HepG2 (cell line): ENCODE results near the gene GATB.

Experiments used
- CTCF ChIP-seq: sonication (generic); formaldehyde crosslinking; IDR thresholded peaks from 2 replicates; pipeline ENCODE4 v1.5.0; 2020; ENCODE audit warnings: mild to moderate bottlenecking, missing genetic modification reagents, moderate library complexity
- EZH2 ChIP-seq: conservative IDR thresholded peaks from 2 replicates; pipeline ENCODE4 v1.6.1; 2012; ENCODE audit warnings: mild to moderate bottlenecking, low read depth, low read length, moderate library complexity
- HMG20B ChIP-seq: conservative IDR thresholded peaks from 2 replicates; pipeline ENCODE4 v1.6.1; 2016; ENCODE audit warnings: missing genetic modification reagents, missing compliant biosample characterization
- HOXA7 ChIP-seq: sonication (generic); formaldehyde crosslinking; IDR thresholded peaks from 2 replicates; pipeline ENCODE4 v1.8.1; 2022; ENCODE audit warnings: mild to moderate bottlenecking, missing genetic modification reagents, moderate library complexity
- RFX5 ChIP-seq: IDR thresholded peaks from 2 replicates; pipeline ENCODE4 v1.6.1; 2011; ENCODE audit warnings: low read depth, low read length, improper control_type of control experiment
- THAP7 ChIP-seq: sonication (generic); formaldehyde crosslinking; IDR thresholded peaks from 2 replicates; pipeline ENCODE4 v1.8.1; 2023; ENCODE audit warnings: mild to moderate bottlenecking, missing genetic modification reagents
- YY1 ChIP-seq: IDR thresholded peaks from 2 replicates; pipeline ENCODE4 v1.6.1; 2011; ENCODE audit warnings: low read length, low read depth, moderate library complexity, mild to moderate bottlenecking; ENCODE audit not compliant: insufficient read depth, insufficient replicate concordance
- ZNF563 ChIP-seq: sonication (generic); formaldehyde crosslinking; IDR thresholded peaks from 2 replicates; pipeline ENCODE4 v1.8.0; 2022; ENCODE audit warnings: mild to moderate bottlenecking, moderate library complexity, missing genetic modification reagents
- TF ChIP-seq, protein P1 (sequence below), 2 experiments: IDR thresholded peaks; 2 replicates each; pipeline ENCODE4 v1.6.1; 2011 to 2012; ENCODE audit warnings: low read length in 2 of 2, borderline replicate concordance in 1 of 2, low read depth in 1 of 2, mild to moderate bottlenecking in 1 of 2, moderate library complexity in 1 of 2
- TF ChIP-seq, protein P2 (sequence below): sonication (generic); formaldehyde crosslinking; IDR thresholded peaks from 2 replicates; pipeline ENCODE4 v1.5.0; 2020; ENCODE audit warnings: mild to moderate bottlenecking, missing genetic modification reagents, borderline replicate concordance
- TF ChIP-seq, protein P3 (sequence below): IDR thresholded peaks from 2 replicates; pipeline ENCODE4 v1.4.0; 2020; ENCODE audit warnings: mild to moderate bottlenecking, missing genetic modification reagents

DNA sequence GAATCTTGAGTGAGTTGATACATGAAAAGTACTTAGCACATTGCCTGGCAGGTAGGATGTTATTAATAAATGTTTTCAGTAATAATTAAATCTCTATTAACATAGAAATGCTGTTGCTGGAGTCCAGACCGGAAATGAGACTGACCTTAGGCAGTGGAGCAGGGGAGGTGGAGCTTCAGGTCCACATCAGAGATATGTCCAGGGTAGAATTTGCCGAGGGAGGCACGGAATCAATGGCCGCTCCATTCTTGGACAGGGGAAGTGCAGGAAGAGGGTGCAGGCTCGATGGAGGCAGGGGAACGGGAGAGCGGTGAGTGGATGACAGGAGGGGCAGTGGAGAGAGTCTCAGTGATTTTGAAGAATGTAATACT is 107.3 kb downstream of the GATB start:
- TF ChIP-seq, protein P1, sequence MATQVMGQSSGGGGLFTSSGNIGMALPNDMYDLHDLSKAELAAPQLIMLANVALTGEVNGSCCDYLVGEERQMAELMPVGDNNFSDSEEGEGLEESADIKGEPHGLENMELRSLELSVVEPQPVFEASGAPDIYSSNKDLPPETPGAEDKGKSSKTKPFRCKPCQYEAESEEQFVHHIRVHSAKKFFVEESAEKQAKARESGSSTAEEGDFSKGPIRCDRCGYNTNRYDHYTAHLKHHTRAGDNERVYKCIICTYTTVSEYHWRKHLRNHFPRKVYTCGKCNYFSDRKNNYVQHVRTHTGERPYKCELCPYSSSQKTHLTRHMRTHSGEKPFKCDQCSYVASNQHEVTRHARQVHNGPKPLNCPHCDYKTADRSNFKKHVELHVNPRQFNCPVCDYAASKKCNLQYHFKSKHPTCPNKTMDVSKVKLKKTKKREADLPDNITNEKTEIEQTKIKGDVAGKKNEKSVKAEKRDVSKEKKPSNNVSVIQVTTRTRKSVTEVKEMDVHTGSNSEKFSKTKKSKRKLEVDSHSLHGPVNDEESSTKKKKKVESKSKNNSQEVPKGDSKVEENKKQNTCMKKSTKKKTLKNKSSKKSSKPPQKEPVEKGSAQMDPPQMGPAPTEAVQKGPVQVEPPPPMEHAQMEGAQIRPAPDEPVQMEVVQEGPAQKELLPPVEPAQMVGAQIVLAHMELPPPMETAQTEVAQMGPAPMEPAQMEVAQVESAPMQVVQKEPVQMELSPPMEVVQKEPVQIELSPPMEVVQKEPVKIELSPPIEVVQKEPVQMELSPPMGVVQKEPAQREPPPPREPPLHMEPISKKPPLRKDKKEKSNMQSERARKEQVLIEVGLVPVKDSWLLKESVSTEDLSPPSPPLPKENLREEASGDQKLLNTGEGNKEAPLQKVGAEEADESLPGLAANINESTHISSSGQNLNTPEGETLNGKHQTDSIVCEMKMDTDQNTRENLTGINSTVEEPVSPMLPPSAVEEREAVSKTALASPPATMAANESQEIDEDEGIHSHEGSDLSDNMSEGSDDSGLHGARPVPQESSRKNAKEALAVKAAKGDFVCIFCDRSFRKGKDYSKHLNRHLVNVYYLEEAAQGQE (IDR thresholded peaks at IDR 0.05; ENCODE audit: borderline replicate concordance in 1 of 2, low read depth in 1 of 2, low read length in 2 of 2), result no peak
- no peak for TF ChIP-seq THAP7
- TF ChIP-seq, protein P2, sequence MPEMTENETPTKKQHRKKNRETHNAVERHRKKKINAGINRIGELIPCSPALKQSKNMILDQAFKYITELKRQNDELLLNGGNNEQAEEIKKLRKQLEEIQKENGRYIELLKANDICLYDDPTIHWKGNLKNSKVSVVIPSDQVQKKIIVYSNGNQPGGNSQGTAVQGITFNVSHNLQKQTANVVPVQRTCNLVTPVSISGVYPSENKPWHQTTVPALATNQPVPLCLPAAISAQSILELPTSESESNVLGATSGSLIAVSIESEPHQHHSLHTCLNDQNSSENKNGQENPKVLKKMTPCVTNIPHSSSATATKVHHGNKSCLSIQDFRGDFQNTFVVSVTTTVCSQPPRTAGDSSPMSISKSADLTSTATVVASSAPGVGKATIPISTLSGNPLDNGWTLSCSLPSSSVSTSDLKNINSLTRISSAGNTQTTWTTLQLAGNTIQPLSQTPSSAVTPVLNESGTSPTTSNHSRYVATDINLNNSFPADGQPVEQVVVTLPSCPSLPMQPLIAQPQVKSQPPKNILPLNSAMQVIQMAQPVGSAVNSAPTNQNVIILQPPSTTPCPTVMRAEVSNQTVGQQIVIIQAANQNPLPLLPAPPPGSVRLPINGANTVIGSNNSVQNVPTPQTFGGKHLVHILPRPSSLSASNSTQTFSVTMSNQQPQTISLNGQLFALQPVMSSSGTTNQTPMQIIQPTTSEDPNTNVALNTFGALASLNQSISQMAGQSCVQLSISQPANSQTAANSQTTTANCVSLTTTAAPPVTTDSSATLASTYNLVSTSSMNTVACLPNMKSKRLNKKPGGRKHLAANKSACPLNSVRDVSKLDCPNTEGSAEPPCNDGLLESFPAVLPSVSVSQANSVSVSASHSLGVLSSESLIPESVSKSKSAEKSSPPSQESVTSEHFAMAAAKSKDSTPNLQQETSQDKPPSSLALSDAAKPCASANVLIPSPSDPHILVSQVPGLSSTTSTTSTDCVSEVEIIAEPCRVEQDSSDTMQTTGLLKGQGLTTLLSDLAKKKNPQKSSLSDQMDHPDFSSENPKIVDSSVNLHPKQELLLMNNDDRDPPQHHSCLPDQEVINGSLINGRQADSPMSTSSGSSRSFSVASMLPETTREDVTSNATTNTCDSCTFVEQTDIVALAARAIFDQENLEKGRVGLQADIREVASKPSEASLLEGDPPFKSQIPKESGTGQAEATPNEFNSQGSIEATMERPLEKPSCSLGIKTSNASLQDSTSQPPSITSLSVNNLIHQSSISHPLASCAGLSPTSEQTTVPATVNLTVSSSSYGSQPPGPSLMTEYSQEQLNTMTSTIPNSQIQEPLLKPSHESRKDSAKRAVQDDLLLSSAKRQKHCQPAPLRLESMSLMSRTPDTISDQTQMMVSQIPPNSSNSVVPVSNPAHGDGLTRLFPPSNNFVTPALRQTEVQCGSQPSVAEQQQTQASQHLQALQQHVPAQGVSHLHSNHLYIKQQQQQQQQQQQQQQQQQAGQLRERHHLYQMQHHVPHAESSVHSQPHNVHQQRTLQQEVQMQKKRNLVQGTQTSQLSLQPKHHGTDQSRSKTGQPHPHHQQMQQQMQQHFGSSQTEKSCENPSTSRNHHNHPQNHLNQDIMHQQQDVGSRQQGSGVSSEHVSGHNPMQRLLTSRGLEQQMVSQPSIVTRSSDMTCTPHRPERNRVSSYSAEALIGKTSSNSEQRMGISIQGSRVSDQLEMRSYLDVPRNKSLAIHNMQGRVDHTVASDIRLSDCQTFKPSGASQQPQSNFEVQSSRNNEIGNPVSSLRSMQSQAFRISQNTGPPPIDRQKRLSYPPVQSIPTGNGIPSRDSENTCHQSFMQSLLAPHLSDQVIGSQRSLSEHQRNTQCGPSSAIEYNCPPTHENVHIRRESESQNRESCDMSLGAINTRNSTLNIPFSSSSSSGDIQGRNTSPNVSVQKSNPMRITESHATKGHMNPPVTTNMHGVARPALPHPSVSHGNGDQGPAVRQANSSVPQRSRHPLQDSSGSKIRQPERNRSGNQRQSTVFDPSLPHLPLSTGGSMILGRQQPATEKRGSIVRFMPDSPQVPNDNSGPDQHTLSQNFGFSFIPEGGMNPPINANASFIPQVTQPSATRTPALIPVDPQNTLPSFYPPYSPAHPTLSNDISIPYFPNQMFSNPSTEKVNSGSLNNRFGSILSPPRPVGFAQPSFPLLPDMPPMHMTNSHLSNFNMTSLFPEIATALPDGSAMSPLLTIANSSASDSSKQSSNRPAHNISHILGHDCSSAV (CRISPR knock-in tag), result no peak
- no peak for TF ChIP-seq HOXA7 (CRISPR knock-in tag)
- TF ChIP-seq RFX5, result no peak
- no peak for TF ChIP-seq EZH2
- TF ChIP-seq ZNF563 (CRISPR knock-in tag), result no peak
- no peak for TF ChIP-seq HMG20B (CRISPR knock-in tag)
- TF ChIP-seq CTCF (CRISPR knock-in tag), result no peak
- no peak for TF ChIP-seq YY1
- TF ChIP-seq, protein P3, sequence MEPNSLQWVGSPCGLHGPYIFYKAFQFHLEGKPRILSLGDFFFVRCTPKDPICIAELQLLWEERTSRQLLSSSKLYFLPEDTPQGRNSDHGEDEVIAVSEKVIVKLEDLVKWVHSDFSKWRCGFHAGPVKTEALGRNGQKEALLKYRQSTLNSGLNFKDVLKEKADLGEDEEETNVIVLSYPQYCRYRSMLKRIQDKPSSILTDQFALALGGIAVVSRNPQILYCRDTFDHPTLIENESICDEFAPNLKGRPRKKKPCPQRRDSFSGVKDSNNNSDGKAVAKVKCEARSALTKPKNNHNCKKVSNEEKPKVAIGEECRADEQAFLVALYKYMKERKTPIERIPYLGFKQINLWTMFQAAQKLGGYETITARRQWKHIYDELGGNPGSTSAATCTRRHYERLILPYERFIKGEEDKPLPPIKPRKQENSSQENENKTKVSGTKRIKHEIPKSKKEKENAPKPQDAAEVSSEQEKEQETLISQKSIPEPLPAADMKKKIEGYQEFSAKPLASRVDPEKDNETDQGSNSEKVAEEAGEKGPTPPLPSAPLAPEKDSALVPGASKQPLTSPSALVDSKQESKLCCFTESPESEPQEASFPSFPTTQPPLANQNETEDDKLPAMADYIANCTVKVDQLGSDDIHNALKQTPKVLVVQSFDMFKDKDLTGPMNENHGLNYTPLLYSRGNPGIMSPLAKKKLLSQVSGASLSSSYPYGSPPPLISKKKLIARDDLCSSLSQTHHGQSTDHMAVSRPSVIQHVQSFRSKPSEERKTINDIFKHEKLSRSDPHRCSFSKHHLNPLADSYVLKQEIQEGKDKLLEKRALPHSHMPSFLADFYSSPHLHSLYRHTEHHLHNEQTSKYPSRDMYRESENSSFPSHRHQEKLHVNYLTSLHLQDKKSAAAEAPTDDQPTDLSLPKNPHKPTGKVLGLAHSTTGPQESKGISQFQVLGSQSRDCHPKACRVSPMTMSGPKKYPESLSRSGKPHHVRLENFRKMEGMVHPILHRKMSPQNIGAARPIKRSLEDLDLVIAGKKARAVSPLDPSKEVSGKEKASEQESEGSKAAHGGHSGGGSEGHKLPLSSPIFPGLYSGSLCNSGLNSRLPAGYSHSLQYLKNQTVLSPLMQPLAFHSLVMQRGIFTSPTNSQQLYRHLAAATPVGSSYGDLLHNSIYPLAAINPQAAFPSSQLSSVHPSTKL (CRISPR knock-in tag), result no peak
